Neural cell (in vitro differentiated cells): ENCODE results near the gene STIM2. TPM values are rescaled to one million over a fixed set of nuclear protein-coding genes. Genes with fewer than 3 reads are reported as not detected.

Experiments used
- H2AFZ ChIP-seq: fragments of 200-600, 300-800 bp; sonication (generic), shearing (Covaris generic); 2 replicates; pipeline ENCODE4 v1.6.0; 2014; ENCODE audit warnings: low read depth, mild to moderate bottlenecking, antibody characterized with exemption, low read length, moderate library complexity
- H3F3A ChIP-seq: fragments of 200-600 bp; shearing (Covaris generic); 2 replicates; pipeline ENCODE4 v1.6.1; 2016; ENCODE audit warnings: mild to moderate bottlenecking, moderate library complexity, mixed read lengths, antibody characterized with exemption, low read length; ENCODE audit not compliant: insufficient read depth, poor library complexity, severe bottlenecking
- H3K27ac ChIP-seq: fragments of 200-600, 300-800 bp; sonication (generic), shearing (Covaris generic); 2 replicates; pipeline ENCODE4 v1.5.1; 2014; ENCODE audit warnings: mild to moderate bottlenecking, low read length, moderate library complexity
- H3K27me3 ChIP-seq: fragments of 300-800, 200-600 bp; sonication (generic), shearing (Covaris generic); 2 replicates; pipeline ENCODE4 v1.6.0; 2014; ENCODE audit warnings: mild to moderate bottlenecking, low read depth, low read length, moderate library complexity; ENCODE audit not compliant: insufficient read depth
- H3K36me3 ChIP-seq: fragments of 300-800, 200-600 bp; sonication (generic), shearing (Covaris generic); 2 replicates; pipeline ENCODE4 v1.5.1; 2014; ENCODE audit warnings: mild to moderate bottlenecking, antibody characterized with exemption, low read length, moderate library complexity; ENCODE audit not compliant: insufficient read depth
- H3K4me2 ChIP-seq: fragments of 300-800, 200-600 bp; sonication (generic), shearing (Covaris generic); 2 replicates; pipeline ENCODE4 v1.6.0; 2014; ENCODE audit warnings: mild to moderate bottlenecking, low read length
- H3K4me3 ChIP-seq: fragments of 300-800, 200-600 bp; sonication (generic), shearing (Covaris generic); 2 replicates; pipeline ENCODE4 v1.5.1; 2014; ENCODE audit warnings: mild to moderate bottlenecking, low read length, moderate library complexity
- H3K79me2 ChIP-seq: fragments of 200-600 bp; shearing (Covaris generic); replicated peaks from 2 replicates; pipeline ENCODE4 v1.6.0; 2014; ENCODE audit warnings: mild to moderate bottlenecking, low read length, moderate library complexity; ENCODE audit not compliant: insufficient read depth
- H3K9ac ChIP-seq: fragments of 300-800, 200-600 bp; sonication (generic), shearing (Covaris generic); 2 replicates; pipeline ENCODE4 v1.6.1; 2016; ENCODE audit warnings: mild to moderate bottlenecking, low read length, mixed read lengths
- H3K9me2 ChIP-seq: fragments of 200-600 bp; shearing (Covaris generic); 2 replicates; pipeline ENCODE4 v1.6.1; 2016; ENCODE audit warnings: mild to moderate bottlenecking, low read length, mixed read lengths; ENCODE audit not compliant: insufficient read depth
- H3K9me3 ChIP-seq: fragments of 200-600, 300-800 bp; sonication (generic), shearing (Covaris generic); 2 replicates; pipeline ENCODE4 v1.6.1; 2016; ENCODE audit warnings: mild to moderate bottlenecking, mixed run types, low read length, moderate library complexity, mixed read lengths
- H4K20me1 ChIP-seq: fragments of 200-600 bp; shearing (Covaris generic); 2 replicates; pipeline ENCODE4 v1.6.1; 2016; ENCODE audit warnings: mild to moderate bottlenecking, mixed run types; ENCODE audit not compliant: insufficient read depth
- EP300 ChIP-seq: fragments of 450-650 bp; conservative IDR thresholded peaks from 2 replicates; pipeline ENCODE4 v1.6.1; 2014; ENCODE audit warnings: antibody characterized with exemption, mild to moderate bottlenecking, moderate library complexity; ENCODE audit not compliant: poor library complexity, severe bottlenecking
- EZH2 ChIP-seq: fragments of 200-600, 300-800 bp; shearing (Covaris generic), sonication (generic); IDR thresholded peaks from 2 replicates; pipeline ENCODE4 v1.6.1; 2014; ENCODE audit warnings: antibody characterized with exemption, low read length, borderline replicate concordance, mild to moderate bottlenecking; ENCODE audit not compliant: insufficient read depth, poor library complexity, severe bottlenecking
- MXI1 ChIP-seq: fragments of 450-650 bp; conservative IDR thresholded peaks from 2 replicates; pipeline ENCODE4 v1.6.1; 2014; ENCODE audit warnings: antibody characterized with exemption, mild to moderate bottlenecking; ENCODE audit not compliant: poor library complexity, severe bottlenecking
- POLR2AphosphoS5 ChIP-seq: IDR thresholded peaks from 2 replicates; pipeline ENCODE4 v1.6.1; 2012
- RAD21 ChIP-seq: fragments of 450-650 bp; conservative IDR thresholded peaks from 2 replicates; pipeline ENCODE4 v1.6.1; 2014; ENCODE audit warnings: antibody characterized with exemption, mild to moderate bottlenecking, moderate library complexity
- SMC3 ChIP-seq: fragments of 450-650 bp; conservative IDR thresholded peaks from 2 replicates; pipeline ENCODE4 v1.6.1; 2014; ENCODE audit warnings: antibody characterized with exemption, mild to moderate bottlenecking, moderate library complexity; ENCODE audit not compliant: poor library complexity
- TAF1 ChIP-seq: IDR thresholded peaks from 2 replicates; pipeline ENCODE4 v1.6.1; 2012; ENCODE audit warnings: low read depth
- polyA plus RNA-seq: library from polyadenylated mRNA; depleted of rRNA; stranded (reverse); fragments of >200 nt; gene quantifications from 2 replicates; pipeline ENCODE4 v1.2.3, GENCODE V29; 2014
- TF ChIP-seq, protein P1 (sequence below): IDR thresholded peaks from 2 replicates; pipeline ENCODE4 v1.6.1; 2012; ENCODE audit warnings: borderline replicate concordance
- TF ChIP-seq, protein P2 (sequence below): fragments of 450-650 bp; IDR thresholded peaks from 2 replicates; pipeline ENCODE4 v1.5.1; 2014; ENCODE audit warnings: antibody characterized with exemption, mild to moderate bottlenecking, moderate library complexity; ENCODE audit not compliant: poor library complexity, severe bottlenecking

Gene STIM2
- polyA plus RNA-seq, 1 donor from 2014 or later = 25.3 TPM

DNA sequence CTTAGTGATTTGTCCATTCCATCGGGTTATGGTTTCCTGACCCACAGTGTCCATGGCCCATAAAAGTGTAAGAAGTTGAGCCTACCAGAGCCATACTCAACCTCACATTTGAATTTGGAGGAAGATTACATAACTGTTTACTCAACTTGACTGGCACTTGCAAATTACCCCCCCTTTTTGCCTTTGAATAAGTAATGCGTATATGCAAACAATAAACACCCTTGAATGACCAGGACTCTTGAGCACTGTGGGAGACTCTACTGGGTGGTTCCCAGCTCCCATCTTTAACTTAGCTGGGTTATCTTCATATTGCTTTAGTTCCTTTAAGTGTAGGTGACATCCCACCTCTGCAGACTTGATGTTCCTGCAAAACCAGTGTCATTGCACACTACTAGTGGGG, 30.6 kb upstream of the STIM2 start:
- H3K27me3 ChIP-seq = no peaks in the 10 kb centered on the region
- no peaks in the 10 kb centered on the region for H3K9me2 ChIP-seq
- H3F3A ChIP-seq = no peaks in the 10 kb centered on the region
- no peak overlapping the region for H3K4me3 ChIP-seq
- no peak overlapping the region for H3K4me2 ChIP-seq
- TF ChIP-seq EP300 (no peak), MXI1 (no peak), SMC3 (no peak)
- TF ChIP-seq, protein P1, sequence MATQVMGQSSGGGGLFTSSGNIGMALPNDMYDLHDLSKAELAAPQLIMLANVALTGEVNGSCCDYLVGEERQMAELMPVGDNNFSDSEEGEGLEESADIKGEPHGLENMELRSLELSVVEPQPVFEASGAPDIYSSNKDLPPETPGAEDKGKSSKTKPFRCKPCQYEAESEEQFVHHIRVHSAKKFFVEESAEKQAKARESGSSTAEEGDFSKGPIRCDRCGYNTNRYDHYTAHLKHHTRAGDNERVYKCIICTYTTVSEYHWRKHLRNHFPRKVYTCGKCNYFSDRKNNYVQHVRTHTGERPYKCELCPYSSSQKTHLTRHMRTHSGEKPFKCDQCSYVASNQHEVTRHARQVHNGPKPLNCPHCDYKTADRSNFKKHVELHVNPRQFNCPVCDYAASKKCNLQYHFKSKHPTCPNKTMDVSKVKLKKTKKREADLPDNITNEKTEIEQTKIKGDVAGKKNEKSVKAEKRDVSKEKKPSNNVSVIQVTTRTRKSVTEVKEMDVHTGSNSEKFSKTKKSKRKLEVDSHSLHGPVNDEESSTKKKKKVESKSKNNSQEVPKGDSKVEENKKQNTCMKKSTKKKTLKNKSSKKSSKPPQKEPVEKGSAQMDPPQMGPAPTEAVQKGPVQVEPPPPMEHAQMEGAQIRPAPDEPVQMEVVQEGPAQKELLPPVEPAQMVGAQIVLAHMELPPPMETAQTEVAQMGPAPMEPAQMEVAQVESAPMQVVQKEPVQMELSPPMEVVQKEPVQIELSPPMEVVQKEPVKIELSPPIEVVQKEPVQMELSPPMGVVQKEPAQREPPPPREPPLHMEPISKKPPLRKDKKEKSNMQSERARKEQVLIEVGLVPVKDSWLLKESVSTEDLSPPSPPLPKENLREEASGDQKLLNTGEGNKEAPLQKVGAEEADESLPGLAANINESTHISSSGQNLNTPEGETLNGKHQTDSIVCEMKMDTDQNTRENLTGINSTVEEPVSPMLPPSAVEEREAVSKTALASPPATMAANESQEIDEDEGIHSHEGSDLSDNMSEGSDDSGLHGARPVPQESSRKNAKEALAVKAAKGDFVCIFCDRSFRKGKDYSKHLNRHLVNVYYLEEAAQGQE = no peak
- TF ChIP-seq, protein P2, sequence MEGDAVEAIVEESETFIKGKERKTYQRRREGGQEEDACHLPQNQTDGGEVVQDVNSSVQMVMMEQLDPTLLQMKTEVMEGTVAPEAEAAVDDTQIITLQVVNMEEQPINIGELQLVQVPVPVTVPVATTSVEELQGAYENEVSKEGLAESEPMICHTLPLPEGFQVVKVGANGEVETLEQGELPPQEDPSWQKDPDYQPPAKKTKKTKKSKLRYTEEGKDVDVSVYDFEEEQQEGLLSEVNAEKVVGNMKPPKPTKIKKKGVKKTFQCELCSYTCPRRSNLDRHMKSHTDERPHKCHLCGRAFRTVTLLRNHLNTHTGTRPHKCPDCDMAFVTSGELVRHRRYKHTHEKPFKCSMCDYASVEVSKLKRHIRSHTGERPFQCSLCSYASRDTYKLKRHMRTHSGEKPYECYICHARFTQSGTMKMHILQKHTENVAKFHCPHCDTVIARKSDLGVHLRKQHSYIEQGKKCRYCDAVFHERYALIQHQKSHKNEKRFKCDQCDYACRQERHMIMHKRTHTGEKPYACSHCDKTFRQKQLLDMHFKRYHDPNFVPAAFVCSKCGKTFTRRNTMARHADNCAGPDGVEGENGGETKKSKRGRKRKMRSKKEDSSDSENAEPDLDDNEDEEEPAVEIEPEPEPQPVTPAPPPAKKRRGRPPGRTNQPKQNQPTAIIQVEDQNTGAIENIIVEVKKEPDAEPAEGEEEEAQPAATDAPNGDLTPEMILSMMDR = no peak
- no peaks in the 10 kb centered on the region for H3K36me3 ChIP-seq
- H3K9ac ChIP-seq = no peak overlapping the region
- H4K20me1 ChIP-seq = no peaks in the 10 kb centered on the region
- no peak overlapping the region for H2AFZ ChIP-seq
- H3K27ac ChIP-seq = no peak overlapping the region
- no peaks in the 10 kb centered on the region for H3K9me3 ChIP-seq
- no peaks in the 10 kb centered on the region for H3K79me2 ChIP-seq

DNA sequence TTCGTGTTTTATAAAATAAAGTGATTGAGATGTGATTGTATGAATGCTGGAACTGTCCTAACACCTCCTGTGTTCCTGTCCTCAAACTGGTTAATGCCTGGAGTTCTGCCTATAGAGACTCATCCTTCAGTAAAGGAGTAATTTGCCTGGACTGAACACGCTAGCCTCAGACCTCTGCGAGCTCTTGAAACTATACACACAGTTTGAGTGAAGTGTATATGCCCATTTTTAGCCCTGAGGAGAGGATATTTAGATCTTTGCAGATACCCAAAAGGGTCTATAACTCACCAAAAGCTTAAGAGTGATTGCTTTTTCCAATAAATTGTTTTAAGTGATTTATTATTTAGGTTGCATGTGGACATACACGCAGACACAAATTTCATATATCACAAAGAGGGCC, 29.9 kb upstream of the STIM2 start:
- H3K36me3 ChIP-seq = no peaks in the 10 kb centered on the region
- H3K4me3 ChIP-seq = no peak overlapping the region
- no peaks in the 10 kb centered on the region for H3K27me3 ChIP-seq
- no peaks in the 10 kb centered on the region for H3K79me2 ChIP-seq
- no peak for TF ChIP-seq MXI1
- no peak overlapping the region for H3K27ac ChIP-seq
- no peaks in the 10 kb centered on the region for H3F3A ChIP-seq
- H3K4me2 ChIP-seq = no peak overlapping the region
- no peaks in the 10 kb centered on the region for H3K9me2 ChIP-seq
- no peak overlapping the region for H3K9ac ChIP-seq
- no peaks in the 10 kb centered on the region for H3K9me3 ChIP-seq
- no peak overlapping the region for H2AFZ ChIP-seq
- H4K20me1 ChIP-seq = no peaks in the 10 kb centered on the region

DNA sequence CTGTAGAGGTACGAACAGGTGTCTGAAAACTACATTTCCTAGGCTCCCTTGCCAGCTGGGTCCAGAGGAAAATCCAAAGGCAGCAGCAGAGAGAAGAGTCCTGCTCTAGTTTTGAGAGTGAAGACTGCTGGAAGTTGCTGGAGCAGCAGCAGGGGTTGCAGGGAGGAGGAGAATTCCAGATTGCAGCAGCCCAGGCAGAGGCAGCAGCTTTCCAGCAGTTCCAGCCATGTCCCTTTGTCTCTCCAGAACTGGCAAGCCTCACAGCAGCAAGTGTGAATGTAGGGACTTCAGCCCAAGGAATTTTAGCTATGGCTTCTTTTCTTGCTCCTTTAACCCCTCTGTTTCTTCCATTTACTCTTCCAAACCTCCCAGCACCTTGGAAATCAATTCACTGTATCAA, 24.1 kb upstream of the STIM2 start:
- TF ChIP-seq RAD21 = no peak
- TF ChIP-seq, protein P2 = no peak
- TF ChIP-seq EP300 = no peak
- no peak for TF ChIP-seq MXI1
- TF ChIP-seq POLR2AphosphoS5 = no peak
- TF ChIP-seq EZH2 = no peak
- no peak for TF ChIP-seq SMC3
- TF ChIP-seq TAF1 = no peak
- TF ChIP-seq, protein P1 = no peak
- no peaks in the 10 kb centered on the region for H3K27me3 ChIP-seq
- no peak overlapping the region for H3K27ac ChIP-seq
- no peaks in the 10 kb centered on the region for H3K36me3 ChIP-seq
- no peak overlapping the region for H3K4me2 ChIP-seq
- H3K9ac ChIP-seq = no peak overlapping the region
- H3K9me2 ChIP-seq = no peaks in the 10 kb centered on the region
- H2AFZ ChIP-seq = no peak overlapping the region
- H4K20me1 ChIP-seq = no peaks in the 10 kb centered on the region
- no peaks in the 10 kb centered on the region for H3K9me3 ChIP-seq
- no peaks in the 10 kb centered on the region for H3K79me2 ChIP-seq
- H3K4me3 ChIP-seq = no peak overlapping the region
- H3F3A ChIP-seq = no peaks in the 10 kb centered on the region
